Cardiac muscle cell (in vitro differentiated cells and primary cell): ENCODE data around the gene ADH6. TPM values are rescaled to one million over a fixed set of nuclear protein-coding genes. Genes with fewer than 3 reads are reported as not detected.

Experiments
- DNase-seq, 2 donors: peaks; one replicate each; pipeline versions ENCODE4 v3.0.0 to v3.0.0-alpha.2; 2010 to 2017; ENCODE audit warnings: low read depth in 1 of 2, low spot score in 1 of 2
- H3K27ac ChIP-seq: fragments of 200-600 bp; sonication (generic); 2 replicates; pipeline ENCODE4 v1.5.1; 2016
- H3K27me3 ChIP-seq: fragments of 200-600 bp; sonication (generic); 2 replicates; pipeline ENCODE4 v1.6.0; 2016; ENCODE audit warnings: control low read depth
- H3K36me3 ChIP-seq: fragments of 200-600 bp; sonication (generic); 2 replicates; pipeline ENCODE4 v1.5.1; 2016; ENCODE audit warnings: control low read depth
- H3K4me1 ChIP-seq: fragments of 200-600 bp; sonication (generic); 2 replicates; pipeline ENCODE4 v1.8.1; 2017; ENCODE audit warnings: low read depth, mild to moderate bottlenecking, mixed run types
- H3K4me3 ChIP-seq: fragments of 200-600 bp; sonication (generic); 2 replicates; pipeline ENCODE4 v1.5.1; 2016; ENCODE audit warnings: mild to moderate bottlenecking
- H3K9me3 ChIP-seq: fragments of 200-600 bp; sonication (generic); 2 replicates; pipeline ENCODE4 v1.5.1; 2017; ENCODE audit warnings: low read depth, mild to moderate bottlenecking, control low read depth
- polyA plus RNA-seq: library from polyadenylated mRNA; unstranded; fragments of >200 nt; fragmentation: Nextera tagmentation; extraction: Ambion mirVana; gene quantifications from 2 replicates; pipeline ENCODE4 v1.2.1, GENCODE V29; 2016
- total RNA-seq: library from RNA; depleted of rRNA; stranded (reverse); fragments of >200 nt; gene quantifications from 2 replicates; pipeline ENCODE4 v1.2.3, GENCODE V29; 2016
- TF ChIP-seq, protein P1 (sequence below): IDR thresholded peaks from 2 replicates; pipeline ENCODE4 v1.5.1; 2012; ENCODE audit warnings: low read depth, mild to moderate bottlenecking, low read length

The ADH6 gene
- total and polyA plus RNA-seq, 2 experiments from 2014 or later = 0.72 TPM; not detected in 1

DNA sequence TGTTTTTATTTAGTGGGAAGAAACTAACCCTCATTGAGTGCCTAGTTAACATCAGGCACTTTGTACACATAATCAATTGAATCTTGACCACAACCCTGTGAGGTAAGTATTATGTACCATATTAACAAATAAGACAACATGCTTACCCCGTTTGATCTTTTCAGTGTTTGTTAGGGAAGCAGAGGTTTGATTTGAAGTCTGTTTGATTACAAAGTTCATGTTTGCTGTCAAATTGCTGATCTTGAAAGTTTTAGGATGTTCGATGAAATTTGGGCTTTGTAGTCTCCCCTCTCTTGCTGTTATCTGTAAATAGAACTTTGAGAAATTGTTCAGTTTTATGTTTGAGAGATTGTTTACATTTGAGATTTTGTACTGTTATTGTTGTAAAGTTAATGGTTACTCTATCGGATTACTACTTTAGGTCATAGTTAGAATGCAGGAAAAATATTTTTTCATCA is 61.5 kb downstream of the ADH6 start:
- Histone ChIP-seq H3K36me3 (no peaks in the 10 kb centered on the region), H3K27me3 (no peaks in the 10 kb centered on the region), H3K9me3 (no peaks in the 10 kb centered on the region), H3K4me1 (no peaks in the 10 kb centered on the region), H3K27ac (no peak overlapping the region), H3K4me3 (no peak overlapping the region)
- TF ChIP-seq, protein P1, sequence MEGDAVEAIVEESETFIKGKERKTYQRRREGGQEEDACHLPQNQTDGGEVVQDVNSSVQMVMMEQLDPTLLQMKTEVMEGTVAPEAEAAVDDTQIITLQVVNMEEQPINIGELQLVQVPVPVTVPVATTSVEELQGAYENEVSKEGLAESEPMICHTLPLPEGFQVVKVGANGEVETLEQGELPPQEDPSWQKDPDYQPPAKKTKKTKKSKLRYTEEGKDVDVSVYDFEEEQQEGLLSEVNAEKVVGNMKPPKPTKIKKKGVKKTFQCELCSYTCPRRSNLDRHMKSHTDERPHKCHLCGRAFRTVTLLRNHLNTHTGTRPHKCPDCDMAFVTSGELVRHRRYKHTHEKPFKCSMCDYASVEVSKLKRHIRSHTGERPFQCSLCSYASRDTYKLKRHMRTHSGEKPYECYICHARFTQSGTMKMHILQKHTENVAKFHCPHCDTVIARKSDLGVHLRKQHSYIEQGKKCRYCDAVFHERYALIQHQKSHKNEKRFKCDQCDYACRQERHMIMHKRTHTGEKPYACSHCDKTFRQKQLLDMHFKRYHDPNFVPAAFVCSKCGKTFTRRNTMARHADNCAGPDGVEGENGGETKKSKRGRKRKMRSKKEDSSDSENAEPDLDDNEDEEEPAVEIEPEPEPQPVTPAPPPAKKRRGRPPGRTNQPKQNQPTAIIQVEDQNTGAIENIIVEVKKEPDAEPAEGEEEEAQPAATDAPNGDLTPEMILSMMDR = no peak
- DNase-seq = no peak

DNA sequence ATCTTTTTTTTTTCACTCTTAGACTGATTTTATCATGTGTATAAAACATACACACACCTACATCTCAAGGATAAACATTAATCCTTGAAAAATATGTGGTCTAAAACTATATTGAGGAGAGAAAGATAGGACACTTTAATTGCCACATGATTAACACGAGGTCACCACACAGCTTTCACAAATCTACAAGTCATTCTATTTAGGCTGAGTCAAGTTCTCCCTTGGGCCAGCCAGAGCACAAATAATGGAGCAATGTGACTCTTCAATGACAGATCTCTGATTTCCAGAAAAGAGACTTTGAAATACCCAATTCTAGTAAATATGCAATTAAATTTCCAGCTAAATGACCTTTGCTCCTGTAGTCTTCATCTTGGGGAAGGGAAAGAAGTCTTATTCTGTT is 62.1 kb downstream of the ADH6 start:
- Histone ChIP-seq H3K9me3 (no peaks in the 10 kb centered on the region), H3K4me1 (no peaks in the 10 kb centered on the region), H3K36me3 (no peaks in the 10 kb centered on the region), H3K4me3 (no peak overlapping the region), H3K27ac (no peak overlapping the region), H3K27me3 (no peaks in the 10 kb centered on the region)
- no peak for DNase-seq
- TF ChIP-seq, protein P1 = no peak

DNA sequence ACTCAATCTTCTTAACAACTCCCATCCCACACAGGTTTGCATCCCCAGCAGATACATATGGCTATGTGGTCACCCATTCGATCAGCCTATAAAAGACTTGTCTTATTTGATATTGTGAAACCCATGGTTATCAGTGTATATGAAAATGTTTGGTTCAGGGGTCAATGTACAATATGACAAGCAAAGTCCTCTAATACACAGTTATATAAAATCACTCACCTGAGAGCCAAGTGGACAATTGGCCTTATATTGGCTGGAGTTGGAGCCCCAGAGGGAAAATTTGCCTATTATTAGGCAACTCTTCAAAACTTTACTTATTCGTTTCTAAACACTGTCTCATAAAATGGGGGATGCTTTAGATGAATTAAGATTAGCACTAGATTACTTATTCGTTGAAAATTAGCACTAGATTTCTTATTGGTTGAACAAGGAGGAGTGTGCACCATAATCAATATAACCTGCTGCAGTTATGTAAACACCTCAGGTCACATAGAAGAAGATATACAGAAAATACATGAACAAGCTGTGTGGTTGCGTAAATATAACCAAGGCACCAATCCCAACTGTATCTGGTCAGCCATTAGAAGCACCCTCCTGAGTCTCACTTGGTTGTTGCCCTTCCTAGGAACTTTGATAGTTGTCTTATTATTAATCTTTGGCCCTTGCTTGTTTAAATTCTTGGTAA is 64.2 kb downstream of the ADH6 start:
- Histone ChIP-seq H3K9me3 (no peaks in the 10 kb centered on the region), H3K27ac (no peak overlapping the region), H3K36me3 (no peaks in the 10 kb centered on the region), H3K27me3 (no peaks in the 10 kb centered on the region), H3K4me3 (no peak overlapping the region), H3K4me1 (no peaks in the 10 kb centered on the region)
- DNase-seq = no peak
- TF ChIP-seq, protein P1 = no peak

Other genes starting within 250 kb of the ADH6 start
- 48.4 and 55.4 TPM in 2 replicates for gene METAP1, start 223.5 kb downstream of the ADH6 start, total RNA-seq
- gene METAP1, start 223.5 kb downstream of the ADH6 start, polyA plus RNA-seq = 40.1 and 55.0 TPM in 2 replicates
- gene ADH5, start 130.5 kb downstream of the ADH6 start, total RNA-seq = 148 TPM in 2 replicates
- gene ADH5, start 130.5 kb downstream of the ADH6 start, polyA plus RNA-seq = 177 and 199 TPM in 2 replicates
- gene ADH4, start 74.9 kb downstream of the ADH6 start, total RNA-seq = not detected in 2 replicates
- 0.42 TPM in 1 of 2 replicates, not detected in the other for gene ADH4, start 74.9 kb downstream of the ADH6 start, polyA plus RNA-seq
- not detected in 2 replicates for gene ADH1A, start 71.7 kb upstream of the ADH6 start, total RNA-seq
- not detected in 2 replicates for gene ADH1A, start 71.7 kb upstream of the ADH6 start, polyA plus RNA-seq
- not detected in 2 replicates for gene ADH1B, start 102.2 kb upstream of the ADH6 start, total RNA-seq
- not detected in 2 replicates for gene ADH1B, start 102.2 kb upstream of the ADH6 start, polyA plus RNA-seq
- gene ADH1C, start 133.5 kb upstream of the ADH6 start, total RNA-seq = not detected in 2 replicates
- gene ADH1C, start 133.5 kb upstream of the ADH6 start, polyA plus RNA-seq = not detected in 2 replicates
- not detected in 2 replicates for gene ADH7, start 216.1 kb upstream of the ADH6 start, total RNA-seq
- gene ADH7, start 216.1 kb upstream of the ADH6 start, polyA plus RNA-seq = not detected in 2 replicates